22Rv1 (cell line): Measurements from ENCODE around the gene KIF5B.
"Not testable (repeated sequence)": the region's sequence is repeated elsewhere in the genome, so short reads cannot be mapped to it uniquely, and the experiment has no call there.

Source experiments
- H3K27ac ChIP-seq: fragments of 450-650 bp; 2 replicates; pipeline ENCODE4 v1.5.1; 2017
- CTCF ChIP-seq: fragments of 450-650 bp; IDR thresholded peaks from 2 replicates; pipeline ENCODE4 v1.5.1; 2017; ENCODE audit warnings: mild to moderate bottlenecking
- ZFX ChIP-seq: fragments of 450-650 bp; IDR thresholded peaks from 2 replicates; pipeline ENCODE4 v1.6.1; 2017; ENCODE audit warnings: antibody characterized with exemption, borderline replicate concordance

KIF5B gene

GRCh38 chr10:31975157-31975765, 81.0 kb downstream of the KIF5B start:
- TF ChIP-seq CTCF: no peak
- no peak for TF ChIP-seq ZFX

GRCh38 chr10:31974434-31975124, 81.6 kb downstream of the KIF5B start:
- H3K27ac ChIP-seq: no peak overlapping the region

More at GRCh38 chr10:31975157-31975765, 81.0 kb downstream of the KIF5B start:
- no peak overlapping the region for H3K27ac ChIP-seq

GRCh38 chr10:31972519-31973041, 83.6 kb downstream of the KIF5B start:
- H3K27ac ChIP-seq: no peak overlapping the region
- TF ChIP-seq CTCF: no peak
- TF ChIP-seq ZFX: no peak

More at GRCh38 chr10:31974434-31975124, 81.6 kb downstream of the KIF5B start:
- no peak for TF ChIP-seq CTCF
- TF ChIP-seq ZFX: no peak

GRCh38 chr10:31969847-31970246, 86.4 kb downstream of the KIF5B start:
- not testable (repeated sequence) for H3K27ac ChIP-seq

GRCh38 chr10:31963589-31963980, 92.6 kb downstream of the KIF5B start:
- H3K27ac ChIP-seq: no peak overlapping the region
- TF ChIP-seq ZFX (no peak), CTCF (no peak)

- no peak overlapping the region for H3K27ac ChIP-seq
- TF ChIP-seq ZFX (no peak), CTCF (no peak)
Measured at GRCh38 chr10:31962826-31963588, 93.2 kb downstream of the KIF5B start.

- H3K27ac ChIP-seq: no peak overlapping the region
- TF ChIP-seq CTCF: no peak
- no peak for TF ChIP-seq ZFX
Measured at GRCh38 chr10:31961277-31962074, 94.7 kb downstream of the KIF5B start.
